SJSA1 (cell line): ENCODE results near the gene CLBA1. TPM values are rescaled to one million over a fixed set of nuclear protein-coding genes. Genes with fewer than 3 reads are reported as not detected.
"Not testable (repeated sequence)": the region's sequence is repeated elsewhere in the genome, so short reads cannot be mapped to it uniquely, and the experiment has no call there.

ENCODE experiments used
- DNase-seq, 2 experiments: peaks; one replicate each; pipeline ENCODE4 v3.0.0-alpha.2; 2015 to 2020; ENCODE audit warnings: low spot score in 2 of 2, low read depth in 1 of 2
- H3K27ac ChIP-seq: fragments of 250-450 bp; sonication (Bioruptor Pico); 2 replicates; pipeline ENCODE4 v1.5.1; 2020; ENCODE audit warnings: mild to moderate bottlenecking, moderate library complexity
- H3K27me3 ChIP-seq: fragments of 250-450 bp; sonication (Bioruptor Pico); replicated peaks from 2 replicates; pipeline ENCODE4 v1.5.1; 2020; ENCODE audit warnings: mild to moderate bottlenecking, moderate library complexity
- H3K36me3 ChIP-seq: fragments of 250-450 bp; sonication (Bioruptor Pico); 2 replicates; pipeline ENCODE4 v1.5.1; 2020; ENCODE audit warnings: mild to moderate bottlenecking
- H3K4me1 ChIP-seq: fragments of 250-450 bp; sonication (Bioruptor Pico); replicated peaks from 2 replicates; pipeline ENCODE4 v1.6.1; 2021; ENCODE audit warnings: mild to moderate bottlenecking
- H3K4me3 ChIP-seq: fragments of 250-450 bp; sonication (Bioruptor Pico); 2 replicates; pipeline ENCODE4 v1.5.1; 2020; ENCODE audit warnings: mild to moderate bottlenecking
- H3K9me3 ChIP-seq: fragments of 250-450 bp; sonication (Bioruptor Pico); replicated peaks from 2 replicates; pipeline ENCODE4 v1.5.1; 2020; ENCODE audit warnings: mild to moderate bottlenecking
- total RNA-seq: library from RNA; depleted of rRNA; stranded (reverse); fragments of >200 nt; shearing (Covaris generic); gene quantifications from 2 replicates; pipeline ENCODE4 v1.2.3, GENCODE V29; 2014; rRNA removed

CLBA1 gene
- total RNA-seq = 3.6 and 3.8 TPM in 2 replicates

DNA sequence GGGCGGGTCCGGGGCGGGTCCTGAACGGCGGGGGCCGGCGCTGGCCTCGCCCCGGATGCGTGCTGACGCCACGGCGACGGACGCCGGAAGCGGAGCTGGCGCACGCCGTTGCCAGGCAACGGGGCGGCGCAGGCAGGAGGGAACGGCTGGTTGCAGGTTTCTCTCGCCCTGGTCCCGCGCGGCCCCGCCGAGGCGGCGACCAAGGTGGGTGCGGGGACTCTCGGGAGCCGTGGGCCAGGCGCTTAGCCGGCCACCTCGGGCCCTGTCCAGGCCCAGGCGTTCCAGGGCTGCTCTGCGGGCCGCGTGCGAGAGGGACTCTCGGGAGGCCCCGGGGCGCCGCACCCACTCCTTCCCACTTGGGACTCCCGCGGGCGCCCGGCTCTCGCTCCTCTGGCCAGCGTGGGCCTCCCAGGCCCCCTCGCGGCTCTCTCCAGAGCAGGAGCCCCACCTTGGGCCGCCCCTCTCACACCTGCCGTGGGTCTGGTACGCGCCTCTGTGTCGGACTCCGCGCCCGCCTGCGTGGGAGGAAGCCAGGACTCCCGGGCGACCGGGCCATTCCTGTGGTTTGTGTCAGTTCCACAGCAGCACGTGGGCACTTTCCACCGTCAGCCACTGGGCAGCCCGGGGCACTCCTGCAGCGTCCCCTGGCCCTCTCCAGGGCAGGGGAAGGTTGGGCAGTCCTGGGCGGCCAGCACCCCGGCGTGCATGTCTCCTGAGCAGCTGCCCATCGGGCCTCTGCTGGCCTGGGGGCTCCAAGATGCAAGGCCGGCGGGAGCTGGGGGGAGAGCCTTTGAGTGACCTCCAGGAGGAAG is at the start of gene CLBA1:
Gene CLBA1 (plus strand): TSS at position 114 of the 812 bp plus-strand sequence. CDS start 644 bp downstream, at position 758.
- H3K27ac ChIP-seq = peak within 1 kb of the TSS; percentile 29; the same call in 1 of the 2 replicates
- peak within 1 kb of the TSS; percentile 50 for H3K4me3 ChIP-seq

DNA sequence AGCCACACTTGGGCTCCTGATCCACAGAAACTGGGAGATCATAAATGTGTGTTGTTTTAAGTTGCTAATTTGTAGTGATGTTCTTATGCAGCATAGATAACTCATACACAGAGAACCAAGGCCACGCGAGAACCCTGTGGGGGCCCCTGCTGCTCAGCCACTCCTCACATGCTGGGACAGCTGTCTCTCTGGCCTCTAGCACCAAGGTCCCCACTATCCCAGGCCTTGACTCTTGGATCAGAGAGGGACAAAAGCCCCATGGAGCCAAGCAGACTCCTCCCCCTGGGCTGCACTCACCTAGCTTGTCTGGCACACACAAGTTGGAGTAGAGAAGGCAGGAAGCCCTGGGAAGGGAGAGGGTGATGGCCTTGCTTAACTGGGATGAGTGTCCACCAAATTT is 49.6 kb upstream of the CLBA1 start:
- Histone ChIP-seq H3K4me3 (no peak overlapping the region), H3K27me3 (no peaks in the 10 kb centered on the region), H3K4me1 (peaks cover 8% of the 10 kb centered on the region), H3K36me3 (no peaks in the 10 kb centered on the region), H3K27ac (no peak overlapping the region), H3K9me3 (no peaks in the 10 kb centered on the region)
- DNase-seq = no peak

More for the DNA sequence above, at the start of gene CLBA1:
- Histone ChIP-seq H3K4me1 (peaks cover 9% of the 10 kb centered on the region), H3K36me3 (no peaks in the 10 kb centered on the region), H3K27me3 (no peaks in the 10 kb centered on the region), H3K9me3 (no peaks in the 10 kb centered on the region)
- DNase-seq = peak; percentile 72 to 84

DNA sequence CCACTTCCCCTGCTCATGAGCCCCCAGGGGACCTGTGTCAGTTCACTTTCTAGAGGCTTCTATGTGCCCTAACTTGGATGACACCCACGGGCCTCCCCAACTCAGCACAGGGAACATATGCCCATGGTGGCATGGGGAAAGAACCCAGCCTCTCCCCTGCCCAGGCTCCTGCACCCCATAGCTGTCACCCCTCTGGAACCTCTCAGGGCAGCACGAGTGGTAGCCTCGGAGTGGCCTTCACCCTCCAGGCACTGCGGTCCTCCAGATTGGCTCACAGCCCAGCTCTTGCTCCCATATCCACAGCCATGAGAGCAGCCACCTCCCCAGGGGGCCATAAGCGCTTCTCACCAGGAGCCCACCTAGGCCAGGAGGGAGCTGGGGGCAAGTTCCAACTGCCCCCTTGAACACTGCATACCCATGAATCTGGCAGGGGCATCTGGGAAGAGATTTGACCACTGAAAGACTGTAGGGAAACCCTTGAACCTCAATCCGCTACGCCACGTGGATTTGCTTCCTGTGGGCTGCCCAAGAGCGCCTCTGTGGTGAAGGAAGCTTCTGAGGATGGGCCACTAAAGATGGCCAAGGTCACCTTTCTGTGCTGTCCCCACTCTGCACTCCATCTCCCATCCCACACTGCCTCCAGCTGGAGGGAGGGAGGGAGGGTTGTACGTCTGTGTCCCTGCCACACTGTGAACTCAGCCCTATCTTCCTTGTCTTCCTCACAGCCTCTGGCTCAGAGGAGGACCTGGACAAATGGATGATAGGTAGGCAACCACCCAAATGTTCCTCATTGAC is 49.0 kb upstream of the CLBA1 start:
- Histone ChIP-seq H3K36me3 (no peaks in the 10 kb centered on the region), H3K27me3 (no peaks in the 10 kb centered on the region), H3K4me3 (no peak overlapping the region), H3K4me1 (peaks cover 8% of the 10 kb centered on the region), H3K9me3 (no peaks in the 10 kb centered on the region), H3K27ac (no peak overlapping the region)
- DNase-seq = no peak

DNA sequence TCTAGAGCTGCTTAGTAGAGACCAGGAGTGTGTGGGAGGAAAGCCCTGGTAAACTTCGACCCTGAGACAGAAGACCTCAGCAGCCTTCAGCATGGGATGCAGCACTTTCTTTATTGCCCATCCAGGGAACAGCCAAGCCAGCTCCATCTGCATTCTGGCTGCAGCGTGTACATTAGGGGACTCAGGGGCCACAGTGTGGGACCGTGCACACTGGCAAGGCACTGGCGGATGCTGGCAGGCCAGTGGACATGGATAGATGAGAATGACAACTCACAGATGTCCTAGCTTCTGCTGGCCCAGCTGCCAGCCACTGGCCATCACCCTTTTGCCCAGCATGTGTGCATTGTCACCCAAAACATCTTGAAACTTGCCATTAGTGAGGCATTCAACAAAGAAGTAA is 48.4 kb upstream of the CLBA1 start:
- Histone ChIP-seq H3K4me3 (no peak overlapping the region), H3K36me3 (no peaks in the 10 kb centered on the region), H3K4me1 (peaks cover 8% of the 10 kb centered on the region), H3K27me3 (no peaks in the 10 kb centered on the region), H3K27ac (no peak overlapping the region), H3K9me3 (no peaks in the 10 kb centered on the region)
- no peak for DNase-seq

DNA sequence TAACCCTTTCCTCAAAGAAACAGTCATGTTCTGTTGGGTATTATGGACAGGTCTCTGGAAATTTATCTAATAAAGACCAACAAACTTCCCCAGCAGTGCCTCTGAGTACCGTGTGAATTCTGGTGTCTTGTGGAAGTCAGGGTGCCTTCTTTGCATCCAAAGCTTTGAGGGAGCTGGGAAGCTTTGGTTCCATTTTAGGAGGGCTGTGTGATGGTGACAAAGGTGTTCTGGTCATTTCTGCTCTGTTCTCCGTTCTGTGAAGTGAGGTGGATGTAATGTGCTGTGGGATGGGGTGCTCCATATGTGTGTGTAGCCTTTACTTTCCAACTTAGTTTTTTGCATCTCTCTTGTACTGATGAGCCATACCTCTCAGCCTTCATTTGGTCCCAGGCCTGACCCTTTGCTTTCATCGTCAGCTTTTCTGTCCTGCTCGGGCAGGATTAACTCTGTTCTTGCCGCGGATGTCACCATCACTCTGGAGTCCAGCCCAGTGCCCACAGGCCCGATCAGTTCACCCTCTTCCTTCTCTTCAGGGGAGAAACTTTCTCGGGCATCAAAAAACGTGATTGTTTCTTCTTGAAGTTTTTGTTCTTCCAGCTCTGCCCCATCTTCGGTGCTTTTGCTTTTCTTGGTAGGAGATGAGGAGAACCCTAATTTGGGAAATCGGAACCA is 47.8 kb upstream of the CLBA1 start:
- Histone ChIP-seq H3K36me3 (no peaks in the 10 kb centered on the region), H3K4me3 (no peak overlapping the region), H3K4me1 (peaks cover 4% of the 10 kb centered on the region), H3K27ac (no peak overlapping the region), H3K9me3 (no peaks in the 10 kb centered on the region), H3K27me3 (no peaks in the 10 kb centered on the region)
- no peak for DNase-seq

DNA sequence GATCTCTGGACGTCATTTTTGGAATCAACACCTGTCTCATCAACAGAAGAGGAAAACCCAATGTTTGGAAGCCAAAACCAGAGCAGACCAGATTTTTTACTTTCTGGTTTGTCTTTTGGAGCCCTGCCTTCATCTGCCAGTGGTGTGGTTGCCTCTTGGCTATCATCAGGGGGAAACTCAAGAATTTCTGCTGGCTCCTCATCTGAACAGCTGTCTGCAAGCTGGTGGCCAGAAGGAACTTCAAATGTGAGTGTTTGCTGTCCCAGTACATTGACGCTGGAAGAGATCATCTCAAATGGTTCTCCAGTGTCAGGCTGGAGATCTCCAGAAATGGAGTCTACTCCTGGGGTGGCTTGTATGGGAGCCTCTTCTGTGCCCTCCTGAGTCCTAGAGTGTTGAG is 47.2 kb upstream of the CLBA1 start:
- Histone ChIP-seq H3K27ac (no peak overlapping the region), H3K9me3 (no peaks in the 10 kb centered on the region), H3K27me3 (no peaks in the 10 kb centered on the region), H3K4me1 (no peaks in the 10 kb centered on the region), H3K36me3 (no peaks in the 10 kb centered on the region), H3K4me3 (no peak overlapping the region)
- no peak for DNase-seq

DNA sequence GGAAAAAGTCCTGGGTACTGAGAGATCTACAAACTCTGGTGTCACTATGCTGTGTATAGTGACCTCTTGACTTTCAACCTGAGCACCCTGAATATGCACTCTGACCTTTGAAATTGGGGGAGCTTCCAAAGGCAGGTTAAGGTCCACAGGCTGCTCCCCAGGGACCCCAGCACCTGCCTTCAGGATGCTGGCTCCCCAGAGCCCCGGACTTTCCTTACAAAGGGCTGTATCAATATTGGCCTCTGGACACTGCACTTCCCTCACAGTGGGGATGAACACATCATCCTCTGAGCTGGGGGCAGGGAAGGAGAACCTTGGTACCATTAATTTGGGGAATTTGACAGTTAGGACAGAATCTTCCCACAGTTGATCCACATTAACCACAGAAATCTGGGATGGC is 46.6 kb upstream of the CLBA1 start:
- Histone ChIP-seq H3K4me3 (no peak overlapping the region), H3K4me1 (no peaks in the 10 kb centered on the region), H3K27ac (no peak overlapping the region), H3K9me3 (no peaks in the 10 kb centered on the region), H3K36me3 (no peaks in the 10 kb centered on the region), H3K27me3 (no peaks in the 10 kb centered on the region)
- DNase-seq = no peak

DNA sequence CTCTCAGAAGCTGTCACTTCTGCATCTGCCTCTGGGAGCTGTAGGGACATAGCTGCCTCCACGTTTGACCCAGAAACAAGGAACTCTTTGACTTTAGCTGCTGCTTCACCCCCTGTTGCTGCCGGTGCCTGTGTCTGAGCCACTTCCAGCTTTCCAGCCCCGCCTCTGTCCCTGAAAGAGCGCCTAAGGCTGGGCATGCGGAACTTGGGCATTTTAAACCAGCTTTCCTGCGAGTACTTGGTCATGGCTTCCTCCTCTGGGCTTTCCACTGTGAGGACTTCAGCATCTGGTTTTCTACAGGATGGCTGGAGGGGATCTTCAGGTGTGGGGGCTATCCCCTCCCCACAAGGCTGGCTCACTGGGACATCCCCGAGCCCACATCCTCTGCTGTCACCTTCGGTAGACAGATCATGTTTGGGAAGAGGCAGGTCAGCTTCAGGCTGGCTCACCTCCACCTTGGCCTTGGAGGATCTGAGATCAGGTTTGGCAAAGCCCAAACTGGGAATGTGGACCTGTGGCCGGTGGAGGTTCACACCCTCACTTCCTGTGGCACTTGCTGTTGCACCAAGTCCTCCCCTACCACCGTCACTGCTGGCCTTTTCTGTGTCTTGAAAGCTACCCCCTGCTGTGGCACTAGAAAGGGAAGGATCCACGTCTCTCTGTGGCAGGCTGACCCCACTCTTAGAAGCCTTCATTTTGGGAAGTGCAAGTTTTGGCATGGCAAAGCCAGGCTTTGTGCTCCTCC is 45.8 kb upstream of the CLBA1 start:
- Histone ChIP-seq H3K27ac (no peak overlapping the region), H3K4me1 (no peaks in the 10 kb centered on the region), H3K4me3 (no peak overlapping the region), H3K36me3 (no peaks in the 10 kb centered on the region), H3K9me3 (no peaks in the 10 kb centered on the region), H3K27me3 (no peaks in the 10 kb centered on the region)
- no peak for DNase-seq

DNA sequence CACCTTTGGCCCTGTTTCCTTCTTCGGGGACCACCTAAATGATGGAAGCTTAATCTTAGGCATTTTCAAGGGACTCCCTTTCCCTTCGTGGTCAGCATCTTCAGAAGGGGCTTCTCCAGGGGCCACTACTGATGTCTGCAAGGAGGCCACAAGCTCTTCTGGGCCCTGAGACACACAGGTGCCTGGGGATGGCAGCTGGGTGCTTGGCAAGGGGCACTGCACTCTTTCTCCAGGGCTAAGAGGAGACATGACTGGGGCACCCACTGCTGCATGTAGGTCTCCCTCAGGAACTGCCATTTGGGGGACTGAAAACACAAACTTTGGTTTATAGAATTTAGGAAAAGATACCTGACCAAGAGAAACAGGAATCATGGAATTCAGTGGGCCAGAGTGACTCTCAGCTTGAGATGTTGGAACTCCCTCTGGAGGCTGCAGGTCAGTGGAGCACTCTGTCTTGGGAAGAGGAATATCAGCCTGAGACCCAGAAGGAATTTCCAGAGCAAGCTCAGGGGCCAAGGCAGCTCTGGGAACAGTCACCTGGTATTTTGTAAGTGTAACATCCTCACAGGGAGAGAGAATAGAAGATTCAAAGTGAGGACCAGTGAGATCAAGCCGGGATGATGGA is 45.0 kb upstream of the CLBA1 start:
- H3K9me3 ChIP-seq = no peaks in the 10 kb centered on the region
- H3K4me3 ChIP-seq = no peak overlapping the region
- H3K36me3 ChIP-seq = no peaks in the 10 kb centered on the region
- no peaks in the 10 kb centered on the region for H3K4me1 ChIP-seq
- DNase-seq = no peak
- no peaks in the 10 kb centered on the region for H3K27me3 ChIP-seq
- H3K27ac ChIP-seq = no peak overlapping the region

DNA sequence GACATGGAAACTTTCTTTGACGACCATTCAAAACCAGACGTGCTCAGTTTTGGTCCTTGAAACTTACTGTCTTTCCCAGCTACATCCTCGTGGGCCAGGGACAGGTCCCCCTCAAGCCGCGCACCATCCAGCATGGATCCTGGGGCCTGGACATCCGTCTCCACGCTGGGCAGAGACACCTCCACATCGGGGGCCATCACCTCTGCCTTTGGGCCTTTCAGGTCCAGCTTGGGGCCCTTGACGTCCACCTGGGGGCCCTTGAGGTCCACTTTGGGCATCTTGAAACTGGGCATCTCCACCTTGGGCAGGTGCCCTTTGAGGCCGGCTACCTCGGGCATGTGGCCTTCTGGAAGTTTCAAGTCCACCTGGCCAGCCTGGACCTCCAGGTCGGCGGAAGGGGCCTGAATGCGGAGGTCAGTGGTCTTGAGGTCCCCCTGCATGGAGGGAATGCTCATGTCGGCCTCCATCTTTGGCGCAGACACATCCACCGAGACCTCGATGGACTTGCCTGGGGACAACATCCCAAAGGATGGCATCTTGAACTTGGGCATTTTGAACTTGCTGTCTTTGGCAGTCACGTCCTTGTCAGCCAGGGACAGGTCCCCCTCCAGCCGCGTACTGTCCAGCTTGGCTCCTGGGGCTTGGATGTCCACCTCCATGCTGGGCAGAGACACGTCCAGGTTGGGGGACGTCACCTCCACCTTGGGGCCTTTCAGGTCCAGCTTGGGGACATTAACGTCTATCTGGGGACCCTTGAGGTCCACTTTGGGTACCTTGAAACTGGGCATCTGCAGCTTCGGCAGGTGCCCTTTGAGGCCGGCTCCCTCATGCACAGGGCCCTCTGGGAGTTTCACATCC is 43.9 kb upstream of the CLBA1 start:
- no peaks in the 10 kb centered on the region for H3K4me1 ChIP-seq
- DNase-seq = no peak
- H3K27me3 ChIP-seq = no peaks in the 10 kb centered on the region
- H3K4me3 ChIP-seq = no peak overlapping the region
- no peak overlapping the region for H3K27ac ChIP-seq
- H3K36me3 ChIP-seq = no peaks in the 10 kb centered on the region
- no peaks in the 10 kb centered on the region for H3K9me3 ChIP-seq

DNA sequence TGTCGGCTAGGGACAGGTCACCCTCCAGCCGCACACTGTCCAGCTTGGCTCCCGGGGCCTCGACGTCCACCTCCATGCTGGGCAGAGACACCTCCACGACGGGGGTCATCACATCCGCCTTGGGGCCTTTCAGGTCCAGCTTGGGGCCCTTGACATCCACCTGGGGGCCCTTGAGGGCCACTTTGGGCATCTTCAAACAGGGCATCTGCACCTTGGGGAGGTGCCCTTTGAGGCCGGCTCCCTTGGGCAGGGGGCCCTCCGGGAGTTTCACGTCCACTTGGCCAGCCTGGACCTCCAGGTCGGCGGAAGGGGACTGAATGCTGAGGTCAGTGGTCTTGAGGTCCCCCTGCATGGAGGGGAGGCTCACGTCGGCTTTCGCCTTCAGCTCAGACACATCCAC is 43.0 kb upstream of the CLBA1 start:
- no peak overlapping the region for H3K4me3 ChIP-seq
- no peak for DNase-seq
- no peak overlapping the region for H3K27ac ChIP-seq
- H3K4me1 ChIP-seq = no peaks in the 10 kb centered on the region
- H3K36me3 ChIP-seq = no peaks in the 10 kb centered on the region
- no peaks in the 10 kb centered on the region for H3K27me3 ChIP-seq
- H3K9me3 ChIP-seq = no peaks in the 10 kb centered on the region

DNA sequence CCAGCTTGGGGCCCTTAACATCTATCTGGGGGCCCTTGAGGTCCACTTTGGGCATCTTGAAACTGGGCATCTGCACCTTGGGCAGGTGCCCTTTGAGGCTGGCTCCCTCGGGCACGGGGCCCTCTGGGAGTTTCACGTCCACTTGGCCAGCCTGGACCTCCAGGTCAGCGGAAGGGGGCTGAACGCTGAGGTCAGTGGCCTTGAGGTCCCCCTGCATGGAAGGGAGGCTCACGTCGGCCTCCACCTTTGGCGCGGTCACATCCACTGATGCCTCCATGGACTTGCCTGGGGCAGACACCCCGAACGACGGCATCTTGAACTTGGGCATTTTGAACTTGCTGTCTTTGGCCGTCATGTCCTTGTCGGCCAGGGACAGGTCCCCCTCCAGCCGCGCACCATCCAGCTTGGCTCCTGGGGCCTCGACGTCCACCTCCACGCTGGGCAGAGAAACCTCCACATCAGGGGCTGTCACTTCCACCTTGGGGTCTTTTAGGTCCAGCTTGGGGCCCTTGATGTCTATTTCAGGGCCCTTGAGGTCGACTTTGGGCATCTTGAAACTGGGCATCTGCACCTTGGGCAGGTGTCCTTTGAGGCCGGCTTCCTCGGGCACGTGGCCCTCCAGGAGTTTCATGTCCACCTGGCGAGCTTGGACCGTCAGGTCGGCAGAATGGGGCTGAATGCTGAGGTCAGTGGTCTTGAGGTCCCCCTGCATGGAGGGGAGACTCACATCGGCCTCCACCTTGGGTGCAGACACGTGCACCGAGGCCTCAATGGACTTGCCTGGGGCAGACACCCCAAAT is 42.2 kb upstream of the CLBA1 start:
- not testable (repeated sequence) for H3K36me3 ChIP-seq, H3K27me3 ChIP-seq, H3K27ac ChIP-seq, H3K9me3 ChIP-seq, H3K4me1 ChIP-seq, H3K4me3 ChIP-seq, DNase-seq
